K562 (cell line): ENCODE data around the gene RPL7A. TPM values are rescaled to one million over a fixed set of nuclear protein-coding genes. Genes with fewer than 3 reads are reported as not detected.

Experiments used
- ESRRA ChIP-seq: fragments of 450-650 bp; IDR thresholded peaks from 2 replicates; pipeline ENCODE4 v1.6.1; 2014; ENCODE audit warnings: low read depth, mild to moderate bottlenecking, moderate library complexity, borderline replicate concordance
- ETV1 ChIP-seq: fragments of 450-650 bp; conservative IDR thresholded peaks from 2 replicates; pipeline ENCODE4 v1.6.1; 2016; ENCODE audit warnings: missing genetic modification characterization, control low read depth, low read depth, missing compliant biosample characterization
- FOXJ3 ChIP-seq: sonication (generic); formaldehyde crosslinking; IDR thresholded peaks from 2 replicates; pipeline ENCODE4 v1.4.0; 2020; ENCODE audit warnings: mild to moderate bottlenecking, missing genetic modification reagents
- POLR2G ChIP-seq: fragments of 200-400 bp; formaldehyde crosslinking; IDR thresholded peaks from 2 replicates; pipeline ENCODE4 v1.6.1; 2017; ENCODE audit warnings: low read depth, mild to moderate bottlenecking, antibody characterized with exemption, low read length, moderate library complexity
- PRDM10 ChIP-seq: fragments of 450-650 bp; IDR thresholded peaks from 2 replicates; pipeline ENCODE4 v1.6.1; 2018; ENCODE audit not compliant: partially characterized antibody
- ZBTB5 ChIP-seq: fragments of 450-650 bp; IDR thresholded peaks from 2 replicates; pipeline ENCODE4 v1.6.1; 2017; ENCODE audit warnings: antibody characterized with exemption
- ZNF354B ChIP-seq: fragments of 250-450 bp; sonication (Bioruptor Pico); IDR thresholded peaks from 2 replicates; pipeline ENCODE4 v1.4.0; 2020
- ZNF407 ChIP-seq: fragments of 450-650 bp; IDR thresholded peaks from 2 replicates; pipeline ENCODE4 v1.6.1; 2016; ENCODE audit warnings: low read depth
- ZNF444 ChIP-seq: fragments of 250-450 bp; sonication (Bioruptor Pico); IDR thresholded peaks from 2 replicates; pipeline ENCODE4 v1.4.0; 2020; ENCODE audit warnings: mild to moderate bottlenecking, moderate library complexity
- ZNF76 ChIP-seq: fragments of 250-450 bp; sonication (Bioruptor Pico); IDR thresholded peaks from 2 replicates; pipeline ENCODE4 v1.4.0; 2020; ENCODE audit warnings: mild to moderate bottlenecking, moderate library complexity, borderline replicate concordance
- polyA plus RNA-seq, 8 experiments: library from polyadenylated mRNA; depleted of rRNA in 4 of 8; stranded (reverse) in 5 of 8; unstranded in 3 of 8; fragments of >200 nt; fragmentation: Nextera tagmentation in 2 of 8; fragmentation: Illumina TruSeq in 1 of 8; extraction: Ambion mirVana in 2 of 8; extraction: Trizol in 1 of 8; gene quantifications; 2 replicates each; pipeline versions ENCODE4 v1.2.1 to v1.2.3, GENCODE V29; 2011 to 2014; ENCODE audit warnings: inconsistent platforms in 1 of 8, missing spikeins in 1 of 8
- total RNA-seq, 7 experiments: library from RNA; depleted of rRNA in 6 of 7; stranded (reverse); fragments of >200 nt in 6 of 7; fragmentation: Illumina TruSeq in 2 of 7; extraction: Trizol in 2 of 7; gene quantifications; 2 replicates each; pipeline versions ENCODE4 v1.2.1 to v1.2.3, GENCODE V29; 2011 to 2021; ENCODE audit warnings: low replicate concordance in 1 of 7

The RPL7A gene
- total and polyA plus RNA-seq, 9 of the 15 experiments (the other 6 are each of a cell fraction or from before 2014, with no cell fraction given) = 1,935 to 3,760 (median 2,652) TPM

- no peak; the same call in 1 of the 2 replicates for TF ChIP-seq ESRRA
- TF ChIP-seq ZNF76 = peak; percentile 84; the same call in 1 of the 2 replicates
- TF ChIP-seq PRDM10 = peak; percentile 12
- TF ChIP-seq ZBTB5 = no peak
- no peak for TF ChIP-seq ZNF354B (CRISPR knock-in tag)
- peak; percentile 51; the same call in 1 of the 2 replicates for TF ChIP-seq ETV1 (tag)
- TF ChIP-seq ZNF407 = no peak
- no peak for TF ChIP-seq FOXJ3 (CRISPR knock-in tag)
- TF ChIP-seq ZNF444 (CRISPR knock-in tag) = 0 out of 2 replicates have a peak, but pooled peaks have one; percentile 10
- peak; percentile 97 for TF ChIP-seq POLR2G
These were observed at the start of gene RPL7A, which contains the start of gene MED22 (continued) for GRCh38 chr9:133347985-133348717.
